Measurements from ENCODE around the gene AADAC. TPM values are rescaled to one million over a fixed set of nuclear protein-coding genes. Genes with fewer than 3 reads are reported as not detected.

AADAC gene
- polyA plus RNA-seq, 1 of the 3 experiments (the other 2 are of a cell fraction), result 1.2 TPM

- Histone ChIP-seq H3K27me3 (ENCODE audit: insufficient read depth) (no peaks in the 10 kb centered on the region), H3K79me2 (ENCODE audit: insufficient read depth) (peaks cover 32% of the 10 kb centered on the region; the same call in 1 of the 2 replicates), H4K20me1 (ENCODE audit: insufficient read depth) (no peaks in the 10 kb centered on the region), H3K36me3 (replicated peaks in 1 of 2; ENCODE audit: control insufficient read depth in 1 of 2, insufficient read depth in 2 of 2, low read length in 1 of 2) (peaks cover 0 to 7% of the 10 kb centered on the region in 2 experiments), H3K27ac (ENCODE audit: low read depth in 2 of 2, low read length in 1 of 2) (peak overlapping the region in 1 of 2 experiments; percentile 72; a peak in 3 of 4 replicates), H3K4me2 (no peak overlapping the region), H3F3A (replicated peaks; ENCODE audit: insufficient read depth) (peaks cover 56% of the 10 kb centered on the region), H3K4me1 (ENCODE audit: control insufficient read depth in 1 of 2, insufficient read depth in 2 of 2, low read depth in 1 of 2, low read length in 1 of 2) (peaks cover 0 to 5% of the 10 kb centered on the region in 2 experiments; a peak in 1 of 4 replicates), H2AFZ (ENCODE audit: low read depth) (no peak overlapping the region), H3K4me3 (ENCODE audit: low read depth in 2 of 2, low read length in 1 of 2) (no peak overlapping the region), H3K9ac (no peak overlapping the region), H3K9me3 (no peaks in the 10 kb centered on the region), H3K9me2 (no peaks in the 10 kb centered on the region)
- 15% methylated on average over 1 of the region's 1 CpG for WGBS (ENCODE audit: low lambda C conversion rate)
- DNase-seq, result no peak
- TF ChIP-seq IRF3 (IDR thresholded peaks at IDR 0.05; ENCODE audit: low read depth, low read length) (no peak), RCOR1 (IDR thresholded peaks at IDR 0.05; ENCODE audit: low read length) (no peak), REST (IDR thresholded peaks at IDR 0.05; ENCODE audit: low read depth, low read length) (no peak), TCF12 (IDR thresholded peaks at IDR 0.05) (no peak), RFX5 (IDR thresholded peaks at IDR 0.05; ENCODE audit: low read length) (no peak), TEAD4 (IDR thresholded peaks at IDR 0.05; ENCODE audit: borderline replicate concordance, insufficient read depth) (no peak), ELF1 (IDR thresholded peaks at IDR 0.05) (no peak), RAD21 (IDR thresholded peaks at IDR 0.05; ENCODE audit: low read length) (no peak), JUND (IDR thresholded peaks at IDR 0.05) (no peak), NRF1 (IDR thresholded peaks at IDR 0.05; ENCODE audit: low read depth, low read length) (no peak)
- ChIA-PET CTCF (no interaction called here), POLR2A (no interaction called here)
These were observed 17.7 kb upstream of the AADAC start for GRCh38 chr3:151796105-151796680.

GRCh38 chr3:151798466-151798865, 15.4 kb upstream of the AADAC start:
- Histone ChIP-seq H3K9me3 (no peaks in the 10 kb centered on the region), H3K9ac (no peak overlapping the region), H3K4me1 (ENCODE audit: control insufficient read depth in 1 of 2, insufficient read depth in 2 of 2, low read depth in 1 of 2, low read length in 1 of 2) (peaks cover 0 to 5% of the 10 kb centered on the region in 2 experiments; a peak in 1 of 4 replicates), H3K9me2 (no peaks in the 10 kb centered on the region), H3K27ac (ENCODE audit: low read depth in 2 of 2, low read length in 1 of 2) (peak overlapping the region in 1 of 2 experiments; percentile 71; a peak in 2 of 4 replicates), H3K36me3 (replicated peaks in 1 of 2; ENCODE audit: control insufficient read depth in 1 of 2, insufficient read depth in 2 of 2, low read length in 1 of 2) (peaks cover 0 to 5% of the 10 kb centered on the region in 2 experiments), H3K27me3 (ENCODE audit: insufficient read depth) (no peaks in the 10 kb centered on the region), H2AFZ (ENCODE audit: low read depth) (no peak overlapping the region), H3K4me2 (no peak overlapping the region), H4K20me1 (ENCODE audit: insufficient read depth) (no peaks in the 10 kb centered on the region), H3K4me3 (ENCODE audit: low read depth in 2 of 2, low read length in 1 of 2) (no peak overlapping the region), H3K79me2 (ENCODE audit: insufficient read depth) (peaks cover 22% of the 10 kb centered on the region; the same call in 1 of the 2 replicates), H3F3A (replicated peaks; ENCODE audit: insufficient read depth) (peaks cover 50% of the 10 kb centered on the region)
- 17% methylated on average over 2 of the region's 2 CpGs for WGBS (ENCODE audit: low lambda C conversion rate)
- POLR2A ChIA-PET, result no interaction called here
- 0 out of 2 replicates have a peak, but pooled peaks have one; percentile 24 for TF ChIP-seq PBX3 (IDR thresholded peaks at IDR 0.05)
- TF ChIP-seq ELF1 (IDR thresholded peaks at IDR 0.05), result no peak
- TF ChIP-seq TCF12 (IDR thresholded peaks at IDR 0.05), result 0 out of 2 replicates have a peak, but pooled peaks have one; percentile 7
- TF ChIP-seq FOSL2 (IDR thresholded peaks at IDR 0.05; ENCODE audit: borderline replicate concordance, low read depth), result peak; percentile 14; the same call in 1 of the 2 replicates
- no peak for TF ChIP-seq MAX (IDR thresholded peaks at IDR 0.05; ENCODE audit: low read depth)
- TF ChIP-seq RAD21 (IDR thresholded peaks at IDR 0.05; ENCODE audit: low read length), result no peak
- TF ChIP-seq EP300 (IDR thresholded peaks at IDR 0.05; ENCODE audit: borderline replicate concordance in 1 of 2, low read depth in 1 of 2, low read length in 1 of 2), result 0 out of 4 replicates have a peak, but pooled peaks of 1 of the 2 experiments have one; percentile 18
- peak; percentile 28; the same call in 1 of the 2 replicates for TF ChIP-seq JUND (IDR thresholded peaks at IDR 0.05)
- no peak for TF ChIP-seq CHD2 (IDR thresholded peaks at IDR 0.05; ENCODE audit: low read length, partially characterized antibody)
- CTCF ChIA-PET, result no interaction called here
- DNase-seq, result no peak

Measured in SK-N-SH (cell line).